ENCODE measurements around the gene FERMT1. TPM values are rescaled to one million over a fixed set of nuclear protein-coding genes. Genes with fewer than 3 reads are reported as not detected.
"Not testable (repeated sequence)": the region's sequence is repeated elsewhere in the genome, so short reads cannot be mapped to it uniquely, and the experiment has no call there.

FERMT1 gene
- total RNA-seq, 2 experiments from 2014 or later: not detected

- H3K4me3 Mint-ChIP-seq; DNase-seq; H3K4me1 Mint-ChIP-seq; H3K36me3 Mint-ChIP-seq (ENCODE audit: low read depth); POLR2A ChIA-PET; H3K27ac Mint-ChIP-seq; H3K9me3 Mint-ChIP-seq: not testable (repeated sequence)
- peaks cover 47% of the 10 kb centered on the region for H3K27me3 Mint-ChIP-seq
- CTCF ChIA-PET: interaction anchor here (0.6 kb wide), 1 partner anchor 527 kb away, joined by 5 read pairs; no protein-coding TSS in a partner anchor
These were observed 68.2 kb downstream of the FERMT1 start for GRCh38 chr20:6054689-6055051.

GRCh38 chr20:6053776-6054688 lies 68.8 kb downstream of the FERMT1 start, which contains the start of gene LRRN4:
Gene LRRN4, minus strand, starts transcription at chr20:6054060. Its CDS starts 1,261 bp downstream, at chr20:6052799.
- Mint-ChIP-seq H3K27ac (no peak within 1 kb of the TSS), H3K27me3 (peaks cover 46% of the 10 kb centered on the region), H3K4me3 (peak within 1 kb of the TSS; percentile 4), H3K4me1 (peaks cover 5% of the 10 kb centered on the region), H3K9me3 (no peaks in the 10 kb centered on the region), H3K36me3 (ENCODE audit: low read depth) (no peaks in the 10 kb centered on the region)
- ChIA-PET POLR2A (no interaction called here), CTCF (interaction anchor here (0.6 kb wide), 1 partner anchor 526 kb away, joined by 5 read pairs; no protein-coding TSS in a partner anchor)
- no peak for DNase-seq

- ChIA-PET CTCF (no interaction called here), POLR2A (no interaction called here)
- Mint-ChIP-seq H3K9me3 (no peaks in the 10 kb centered on the region), H3K27ac (no peak overlapping the region), H3K4me3 (peak overlapping the region; percentile 4), H3K27me3 (peaks cover 42% of the 10 kb centered on the region), H3K4me1 (peaks cover 5% of the 10 kb centered on the region), H3K36me3 (ENCODE audit: low read depth) (no peaks in the 10 kb centered on the region)
- DNase-seq: no peak
These were observed 69.6 kb downstream of the FERMT1 start for GRCh38 chr20:6053064-6053775.

GRCh38 chr20:6051505-6051904 lies 71.3 kb downstream of the FERMT1 start:
- H3K27ac Mint-ChIP-seq: no peak overlapping the region
- H3K4me1 Mint-ChIP-seq: peaks cover 5% of the 10 kb centered on the region
- DNase-seq: no peak
- H3K4me3 Mint-ChIP-seq: no peak overlapping the region
- no peaks in the 10 kb centered on the region for H3K36me3 Mint-ChIP-seq (ENCODE audit: low read depth)
- ChIA-PET CTCF (no interaction called here), POLR2A (no interaction called here)
- peaks cover 39% of the 10 kb centered on the region for H3K27me3 Mint-ChIP-seq
- H3K9me3 Mint-ChIP-seq: no peaks in the 10 kb centered on the region

GRCh38 chr20:6048391-6048790 lies 74.4 kb downstream of the FERMT1 start:
- Mint-ChIP-seq H3K36me3 (ENCODE audit: low read depth) (no peaks in the 10 kb centered on the region), H3K27me3 (peaks cover 31% of the 10 kb centered on the region), H3K4me3 (no peak overlapping the region), H3K27ac (no peak overlapping the region), H3K4me1 (peaks cover 6% of the 10 kb centered on the region), H3K9me3 (no peaks in the 10 kb centered on the region)
- POLR2A ChIA-PET: no interaction called here
- CTCF ChIA-PET: no interaction called here
- DNase-seq: no peak

GRCh38 chr20:6046432-6046831 lies 76.4 kb downstream of the FERMT1 start:
- H3K4me1 Mint-ChIP-seq: peaks cover 1% of the 10 kb centered on the region
- H3K27ac Mint-ChIP-seq: no peak overlapping the region
- H3K36me3 Mint-ChIP-seq (ENCODE audit: low read depth): peaks cover 11% of the 10 kb centered on the region
- ChIA-PET POLR2A (no interaction called here), CTCF (no interaction called here)
- H3K27me3 Mint-ChIP-seq: peaks cover 16% of the 10 kb centered on the region
- DNase-seq: no peak
- H3K4me3 Mint-ChIP-seq: no peak overlapping the region
- H3K9me3 Mint-ChIP-seq: no peaks in the 10 kb centered on the region

GRCh38 chr20:6045566-6045965 lies 77.3 kb downstream of the FERMT1 start:
- POLR2A ChIA-PET: no interaction called here
- no peak overlapping the region for H3K27ac Mint-ChIP-seq
- DNase-seq: no peak
- peaks cover 16% of the 10 kb centered on the region for H3K36me3 Mint-ChIP-seq (ENCODE audit: low read depth)
- no peaks in the 10 kb centered on the region for H3K9me3 Mint-ChIP-seq
- H3K4me1 Mint-ChIP-seq: peaks cover 1% of the 10 kb centered on the region
- CTCF ChIA-PET: no interaction called here
- H3K4me3 Mint-ChIP-seq: no peak overlapping the region
- peaks cover 9% of the 10 kb centered on the region for H3K27me3 Mint-ChIP-seq

GRCh38 chr20:6044115-6044514 lies 78.7 kb downstream of the FERMT1 start:
- ChIA-PET CTCF (interaction anchor here (0.5 kb wide), 1 partner anchor 31 kb away, joined by 3 read pairs; no protein-coding TSS in a partner anchor), POLR2A (no interaction called here)
- no peaks in the 10 kb centered on the region for H3K9me3 Mint-ChIP-seq
- H3K27ac Mint-ChIP-seq: no peak overlapping the region
- H3K36me3 Mint-ChIP-seq (ENCODE audit: low read depth): peaks cover 26% of the 10 kb centered on the region
- DNase-seq: no peak
- peaks cover 2% of the 10 kb centered on the region for H3K27me3 Mint-ChIP-seq
- peaks cover 1% of the 10 kb centered on the region for H3K4me1 Mint-ChIP-seq
- no peak overlapping the region for H3K4me3 Mint-ChIP-seq

- Mint-ChIP-seq H3K4me3 (no peak overlapping the region), H3K27me3 (no peaks in the 10 kb centered on the region), H3K36me3 (ENCODE audit: low read depth) (peaks cover 36% of the 10 kb centered on the region), H3K9me3 (no peaks in the 10 kb centered on the region), H3K4me1 (peaks cover 1% of the 10 kb centered on the region), H3K27ac (no peak overlapping the region)
- DNase-seq: no peak
- CTCF ChIA-PET: no interaction called here
- POLR2A ChIA-PET: no interaction called here
These were observed 81.0 kb downstream of the FERMT1 start for GRCh38 chr20:6041808-6042265.

- ChIA-PET CTCF (no interaction called here), POLR2A (no interaction called here)
- Mint-ChIP-seq H3K4me3 (no peak overlapping the region), H3K4me1 (peaks cover 1% of the 10 kb centered on the region), H3K27ac (no peak overlapping the region), H3K9me3 (no peaks in the 10 kb centered on the region), H3K36me3 (ENCODE audit: low read depth) (peaks cover 36% of the 10 kb centered on the region), H3K27me3 (no peaks in the 10 kb centered on the region)
- DNase-seq: no peak
These were observed 81.6 kb downstream of the FERMT1 start for GRCh38 chr20:6040958-6041807.

GRCh38 chr20:6040540-6040939 lies 82.3 kb downstream of the FERMT1 start:
- no peak overlapping the region for H3K4me3 Mint-ChIP-seq
- ChIA-PET CTCF (no interaction called here), POLR2A (no interaction called here)
- H3K36me3 Mint-ChIP-seq (ENCODE audit: low read depth): peaks cover 36% of the 10 kb centered on the region
- H3K4me1 Mint-ChIP-seq: peaks cover under 1% of the 10 kb centered on the region
- H3K27ac Mint-ChIP-seq: no peak overlapping the region
- no peaks in the 10 kb centered on the region for H3K27me3 Mint-ChIP-seq
- no peaks in the 10 kb centered on the region for H3K9me3 Mint-ChIP-seq
- no peak for DNase-seq

GRCh38 chr20:6039766-6040165 lies 83.1 kb downstream of the FERMT1 start:
- no peaks in the 10 kb centered on the region for H3K27me3 Mint-ChIP-seq
- CTCF ChIA-PET: no interaction called here
- H3K9me3 Mint-ChIP-seq: no peaks in the 10 kb centered on the region
- peaks cover 39% of the 10 kb centered on the region for H3K36me3 Mint-ChIP-seq (ENCODE audit: low read depth)
- DNase-seq: no peak
- peaks cover under 1% of the 10 kb centered on the region for H3K4me1 Mint-ChIP-seq
- H3K27ac Mint-ChIP-seq: no peak overlapping the region
- POLR2A ChIA-PET: no interaction called here
- H3K4me3 Mint-ChIP-seq: no peak overlapping the region

GRCh38 chr20:6038256-6038655 lies 84.6 kb downstream of the FERMT1 start:
- Mint-ChIP-seq H3K27ac (no peak overlapping the region), H3K4me1 (peaks cover 11% of the 10 kb centered on the region), H3K36me3 (ENCODE audit: low read depth) (peaks cover 53% of the 10 kb centered on the region), H3K4me3 (no peak overlapping the region), H3K9me3 (no peaks in the 10 kb centered on the region), H3K27me3 (no peaks in the 10 kb centered on the region)
- ChIA-PET POLR2A (no interaction called here), CTCF (no interaction called here)
- DNase-seq: no peak

All from activated CD4-positive, alpha-beta memory T cell treated with anti-CD3 and anti-CD28 coated beads, Interleukin-2, amount 10 ng/mL, durations not matched to agents 7 days and 5 days (primary cell).